K562 treated with DMSO at 1 percent for 48 hours (cell line): ENCODE results near the gene PLEKHA1. TPM values are rescaled to one million over a fixed set of nuclear protein-coding genes. Genes with fewer than 3 reads are reported as not detected.

Experiments used
- total RNA-seq: library from RNA; unstranded; fragments of 300-600 nt; gene quantifications from 2 replicates; pipeline ENCODE4 v1.2.3, GENCODE V29; 2022; ENCODE audit warnings: low replicate concordance; ENCODE audit errors: extremely low read depth

Gene PLEKHA1
- total RNA-seq = not detected in 2 replicates

DNA sequence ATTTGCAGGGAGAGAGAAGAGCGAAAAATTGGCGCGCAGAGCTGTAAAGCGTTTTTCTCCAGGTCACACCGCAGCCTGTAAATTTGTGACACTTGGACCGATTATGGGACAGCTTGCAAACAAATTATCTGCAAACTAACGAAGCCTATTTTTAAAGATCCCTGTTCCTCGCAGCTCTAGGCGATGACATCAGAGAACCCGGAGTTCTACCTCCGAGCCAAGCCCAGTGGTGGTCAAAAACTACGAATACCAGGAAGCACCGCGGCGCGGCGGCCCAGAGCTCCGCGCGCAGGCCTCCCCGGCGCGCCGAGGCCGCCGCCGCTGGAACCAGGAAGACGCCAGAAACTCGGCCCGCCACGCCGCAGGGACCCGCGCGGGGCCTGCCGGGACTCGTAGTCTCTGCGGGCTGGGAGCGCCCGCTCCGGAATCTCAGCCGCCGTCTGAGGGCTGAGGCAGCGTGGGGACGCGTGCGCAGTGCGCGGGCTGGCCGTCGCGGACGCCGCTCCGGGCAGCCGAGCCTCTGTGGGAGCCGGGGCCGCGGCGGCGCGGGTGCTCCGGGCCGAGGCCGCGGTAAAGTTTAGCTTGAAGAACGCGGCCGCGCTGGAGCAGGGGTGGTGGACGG lies at the start of gene PLEKHA1:
TSS of gene PLEKHA1 (plus strand) at position 472 of the 622 bp plus-strand sequence. CDS start 18,493 bp downstream, outside the sequence.

DNA sequence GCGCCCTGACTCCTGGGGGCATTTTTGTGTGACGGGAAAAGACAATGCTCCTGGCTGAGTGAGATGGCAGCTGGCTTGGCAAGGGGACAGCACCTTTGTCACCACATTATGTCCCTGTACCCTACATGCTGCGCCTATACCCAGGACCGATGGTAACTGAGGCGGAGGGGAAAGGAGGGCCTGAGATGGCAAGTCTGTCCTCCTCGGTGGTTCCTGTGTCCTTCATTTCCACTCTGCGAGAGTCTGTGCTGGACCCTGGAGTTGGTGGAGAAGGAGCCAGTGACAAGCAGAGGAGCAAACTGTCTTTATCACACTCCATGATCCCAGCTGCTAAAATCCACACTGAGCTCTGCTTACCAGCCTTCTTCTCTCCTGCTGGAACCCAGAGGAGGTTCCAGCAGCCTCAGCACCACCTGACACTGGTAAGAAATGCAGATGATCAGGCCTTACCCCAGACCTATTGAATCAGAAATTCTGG lies 80.1 kb downstream of the PLEKHA1 start, which contains the start of gene ARMS2:
TSS of gene ARMS2 (plus strand) at position 51 of the 478 bp plus-strand sequence. CDS start at position 126, 75 bp downstream.

DNA sequence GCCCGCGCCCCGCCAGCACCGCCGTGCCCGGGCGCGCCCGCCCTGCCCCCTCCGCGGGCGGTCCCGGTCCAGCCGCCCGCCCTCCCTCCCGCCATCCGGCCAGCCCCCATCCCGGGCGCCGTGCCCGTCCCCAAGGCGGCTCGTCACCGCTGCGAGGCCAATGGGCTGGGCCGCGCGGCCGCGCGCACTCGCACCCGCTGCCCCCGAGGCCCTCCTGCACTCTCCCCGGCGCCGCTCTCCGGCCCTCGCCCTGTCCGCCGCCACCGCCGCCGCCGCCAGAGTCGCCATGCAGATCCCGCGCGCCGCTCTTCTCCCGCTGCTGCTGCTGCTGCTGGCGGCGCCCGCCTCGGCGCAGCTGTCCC lies 86.8 kb downstream of the PLEKHA1 start, which contains the start of gene HTRA1:
TSS of gene HTRA1 (plus strand) at position 187 of the 362 bp plus-strand sequence. CDS start at position 287, 100 bp downstream.

Other genes with a start within 250 kb of the PLEKHA1 start
- gene BTBD16, start 103.4 kb upstream of the PLEKHA1 start, total RNA-seq = not detected in 2 replicates
- gene ARMS2, start 79.9 kb downstream of the PLEKHA1 start, total RNA-seq = not detected in 2 replicates
- not detected in 2 replicates for gene HTRA1, start 86.8 kb downstream of the PLEKHA1 start, total RNA-seq
- gene DMBT1, start 186.0 kb downstream of the PLEKHA1 start, total RNA-seq = not detected in 2 replicates